WTC11 (cell line): ENCODE results near the gene PRR5L. TPM values are rescaled to one million over a fixed set of nuclear protein-coding genes. Genes with fewer than 3 reads are reported as not detected.

ENCODE experiments used
- ATAC-seq: fragments of 200-7000 bp; cut with Tn5 transposase; 2 replicates; pipeline ENCODE4 v1.10.0; 2021; ENCODE audit warnings: mild to moderate bottlenecking, moderate library complexity
- CTCF ChIA-PET: fragments of 300-600 bp; sonication (Branson Sonifier 250); formaldehyde crosslinking; loops from one replicate; lab custom pipeline; 2021; ENCODE audit warnings: antibody characterized with exemption; lab: Charles Lee
- POLR2A ChIA-PET: fragments of 350-600 bp; sonication (Branson Sonifier 250); formaldehyde crosslinking; loops from one replicate; lab custom pipeline; 2021; ENCODE audit warnings: antibody characterized with exemption; lab: Charles Lee
- DNase-seq: peaks from one replicate; pipeline ENCODE4 v3.0.0; 2021; ENCODE audit warnings: low spot score
- H3K27ac Mint-ChIP-seq: 2 replicates; pipeline ENCODE4 v1.8.0; 2021; ENCODE audit warnings: mixed read lengths
- H3K27me3 Mint-ChIP-seq: 2 replicates; pipeline ENCODE4 v1.8.0; 2021; ENCODE audit warnings: low read depth, mild to moderate bottlenecking, moderate library complexity, mixed read lengths
- H3K36me3 Mint-ChIP-seq: 2 replicates; pipeline ENCODE4 v1.8.0; 2021; ENCODE audit warnings: mixed read lengths
- H3K4me1 Mint-ChIP-seq: 2 replicates; pipeline ENCODE4 v1.8.0; 2022; ENCODE audit warnings: mixed read lengths
- H3K4me3 Mint-ChIP-seq: 2 replicates; pipeline ENCODE4 v1.8.0; 2021; ENCODE audit warnings: mild to moderate bottlenecking, moderate library complexity, mixed read lengths
- H3K9me3 Mint-ChIP-seq: 2 replicates; pipeline ENCODE4 v1.8.0; 2021; ENCODE audit warnings: mixed read lengths
- ARID4B ChIP-seq: sonication (generic); formaldehyde crosslinking; IDR thresholded peaks from 2 replicates; pipeline ENCODE4 v1.8.0; 2023; ENCODE audit warnings: missing genetic modification reagents, mild to moderate bottlenecking, borderline replicate concordance
- ATF1 ChIP-seq: sonication (generic); formaldehyde crosslinking; IDR thresholded peaks from 2 replicates; pipeline ENCODE4 v1.8.1; 2023; ENCODE audit warnings: mild to moderate bottlenecking, moderate library complexity, missing genetic modification reagents
- CBFB ChIP-seq: sonication (generic); formaldehyde crosslinking; IDR thresholded peaks from 2 replicates; pipeline ENCODE4 v1.8.1; 2022; ENCODE audit warnings: mild to moderate bottlenecking, low read depth, missing genetic modification reagents
- ERG ChIP-seq: fragments of 250-450 bp; sonication (Bioruptor Pico); IDR thresholded peaks from 2 replicates; pipeline ENCODE4 v1.8.0; 2021; ENCODE audit warnings: mild to moderate bottlenecking
- ESRRA ChIP-seq: sonication (generic); formaldehyde crosslinking; IDR thresholded peaks from 2 replicates; pipeline ENCODE4 v1.8.1; 2022; ENCODE audit warnings: mild to moderate bottlenecking, missing genetic modification reagents, borderline replicate concordance
- MYBL2 ChIP-seq: sonication (generic); formaldehyde crosslinking; IDR thresholded peaks from 2 replicates; pipeline ENCODE4 v1.8.1; 2023; ENCODE audit warnings: mild to moderate bottlenecking, moderate library complexity, missing genetic modification reagents
- NR3C1 ChIP-seq: sonication (generic); formaldehyde crosslinking; conservative IDR thresholded peaks from 2 replicates; pipeline ENCODE4 v1.8.1; 2023; ENCODE audit warnings: low read depth, mild to moderate bottlenecking, missing genetic modification reagents
- TEAD1 ChIP-seq: sonication (generic); formaldehyde crosslinking; IDR thresholded peaks from 2 replicates; pipeline ENCODE4 v1.8.0; 2022; ENCODE audit warnings: mild to moderate bottlenecking, missing genetic modification reagents
- TP53 ChIP-seq: sonication (generic); formaldehyde crosslinking; IDR thresholded peaks from 2 replicates; pipeline ENCODE4 v1.8.1; 2023; ENCODE audit warnings: mild to moderate bottlenecking, missing genetic modification reagents
- ZBTB21 ChIP-seq: sonication (generic); formaldehyde crosslinking; IDR thresholded peaks from 2 replicates; pipeline ENCODE4 v1.8.1; 2023; ENCODE audit warnings: mild to moderate bottlenecking, missing genetic modification reagents, borderline replicate concordance
- ZMAT4 ChIP-seq: fragments of 250-450 bp; sonication (Bioruptor Pico); IDR thresholded peaks from 2 replicates; pipeline ENCODE4 v1.9.0; 2021; ENCODE audit warnings: mild to moderate bottlenecking
- ZNF121 ChIP-seq: sonication (generic); formaldehyde crosslinking; IDR thresholded peaks from 2 replicates; pipeline ENCODE4 v1.8.0; 2023; ENCODE audit warnings: missing genetic modification reagents
- ZNF281 ChIP-seq: sonication (generic); formaldehyde crosslinking; IDR thresholded peaks from 2 replicates; pipeline ENCODE4 v1.8.0; 2023; ENCODE audit warnings: mild to moderate bottlenecking, missing genetic modification reagents
- ZNF671 ChIP-seq: fragments of 250-450 bp; sonication (Bioruptor Pico); IDR thresholded peaks from 2 replicates; pipeline ENCODE4 v1.8.0; 2021; ENCODE audit warnings: mild to moderate bottlenecking
- total RNA-seq: library from RNA; stranded (reverse); gene quantifications from 3 replicates; pipeline ENCODE4 v1.2.3, GENCODE V29; 2021
- TF ChIP-seq, protein P1 (sequence below): sonication (generic); formaldehyde crosslinking; conservative IDR thresholded peaks from 2 replicates; pipeline ENCODE4 v1.8.1; 2023; ENCODE audit warnings: mild to moderate bottlenecking, low read depth, missing genetic modification reagents, moderate library complexity
- TF ChIP-seq, protein P2 (sequence below): fragments of 250-450 bp; sonication (Bioruptor Pico); IDR thresholded peaks from 2 replicates; pipeline ENCODE4 v1.9.0; 2021; ENCODE audit warnings: mild to moderate bottlenecking
- TF ChIP-seq, protein P3 (sequence below): sonication (generic); formaldehyde crosslinking; IDR thresholded peaks from 2 replicates; pipeline ENCODE4 v1.8.0; 2022; ENCODE audit warnings: mild to moderate bottlenecking, missing genetic modification reagents
- TF ChIP-seq, protein P4 (sequence below): sonication (generic); formaldehyde crosslinking; IDR thresholded peaks from 2 replicates; pipeline ENCODE4 v1.8.1; 2022; ENCODE audit warnings: low read depth, mild to moderate bottlenecking, moderate library complexity, missing genetic modification reagents, borderline replicate concordance

PRR5L gene
- total RNA-seq, 1 experiment from 2014 or later = 3.9 TPM

DNA sequence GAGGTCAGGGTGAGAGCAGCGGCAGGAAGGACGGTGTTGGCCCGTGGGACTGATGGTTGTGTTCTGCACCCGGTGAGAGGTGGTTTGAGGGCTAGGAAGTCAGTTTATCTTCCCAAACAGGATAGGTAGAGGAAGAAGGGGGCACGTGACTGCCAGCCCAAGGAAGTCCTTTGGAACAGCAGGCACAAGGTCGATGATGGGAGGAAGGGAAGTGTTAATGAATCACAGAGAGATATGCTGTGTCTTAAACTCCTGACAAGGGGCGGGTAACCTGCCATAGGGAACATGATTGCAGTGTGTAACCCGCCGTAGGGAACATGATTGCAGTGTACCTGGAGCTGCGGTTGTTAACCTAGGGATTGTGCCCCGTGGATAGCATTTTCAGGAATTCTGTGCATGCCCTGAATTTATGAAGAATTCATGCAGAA lies 49.0 kb downstream of the PRR5L start:
- Mint-ChIP-seq H3K9me3 (no peaks in the 10 kb centered on the region), H3K4me1 (no peaks in the 10 kb centered on the region), H3K27me3 (peaks cover 19% of the 10 kb centered on the region), H3K27ac (no peak overlapping the region), H3K4me3 (no peak overlapping the region), H3K36me3 (no peaks in the 10 kb centered on the region)
- TF ChIP-seq ZBTB21 (CRISPR knock-in tag) = no peak
- TF ChIP-seq ZNF121 = no peak
- no peak for TF ChIP-seq CBFB (CRISPR knock-in tag)
- TF ChIP-seq TP53 (CRISPR knock-in tag) = no peak
- TF ChIP-seq ATF1 (CRISPR knock-in tag) = no peak
- TF ChIP-seq MYBL2 = no peak
- TF ChIP-seq, protein P1, sequence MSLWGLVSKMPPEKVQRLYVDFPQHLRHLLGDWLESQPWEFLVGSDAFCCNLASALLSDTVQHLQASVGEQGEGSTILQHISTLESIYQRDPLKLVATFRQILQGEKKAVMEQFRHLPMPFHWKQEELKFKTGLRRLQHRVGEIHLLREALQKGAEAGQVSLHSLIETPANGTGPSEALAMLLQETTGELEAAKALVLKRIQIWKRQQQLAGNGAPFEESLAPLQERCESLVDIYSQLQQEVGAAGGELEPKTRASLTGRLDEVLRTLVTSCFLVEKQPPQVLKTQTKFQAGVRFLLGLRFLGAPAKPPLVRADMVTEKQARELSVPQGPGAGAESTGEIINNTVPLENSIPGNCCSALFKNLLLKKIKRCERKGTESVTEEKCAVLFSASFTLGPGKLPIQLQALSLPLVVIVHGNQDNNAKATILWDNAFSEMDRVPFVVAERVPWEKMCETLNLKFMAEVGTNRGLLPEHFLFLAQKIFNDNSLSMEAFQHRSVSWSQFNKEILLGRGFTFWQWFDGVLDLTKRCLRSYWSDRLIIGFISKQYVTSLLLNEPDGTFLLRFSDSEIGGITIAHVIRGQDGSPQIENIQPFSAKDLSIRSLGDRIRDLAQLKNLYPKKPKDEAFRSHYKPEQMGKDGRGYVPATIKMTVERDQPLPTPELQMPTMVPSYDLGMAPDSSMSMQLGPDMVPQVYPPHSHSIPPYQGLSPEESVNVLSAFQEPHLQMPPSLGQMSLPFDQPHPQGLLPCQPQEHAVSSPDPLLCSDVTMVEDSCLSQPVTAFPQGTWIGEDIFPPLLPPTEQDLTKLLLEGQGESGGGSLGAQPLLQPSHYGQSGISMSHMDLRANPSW (CRISPR knock-in tag) = no peak
- TF ChIP-seq ZNF281 (CRISPR knock-in tag) = no peak
- TF ChIP-seq NR3C1 (CRISPR knock-in tag) = no peak
- no peak for TF ChIP-seq ZMAT4 (CRISPR knock-in tag)
- TF ChIP-seq ERG = no peak
- no peak for TF ChIP-seq ARID4B
- no peak for DNase-seq
- no peak for ATAC-seq
- ChIA-PET CTCF (no interaction called here), POLR2A (no interaction called here)

DNA sequence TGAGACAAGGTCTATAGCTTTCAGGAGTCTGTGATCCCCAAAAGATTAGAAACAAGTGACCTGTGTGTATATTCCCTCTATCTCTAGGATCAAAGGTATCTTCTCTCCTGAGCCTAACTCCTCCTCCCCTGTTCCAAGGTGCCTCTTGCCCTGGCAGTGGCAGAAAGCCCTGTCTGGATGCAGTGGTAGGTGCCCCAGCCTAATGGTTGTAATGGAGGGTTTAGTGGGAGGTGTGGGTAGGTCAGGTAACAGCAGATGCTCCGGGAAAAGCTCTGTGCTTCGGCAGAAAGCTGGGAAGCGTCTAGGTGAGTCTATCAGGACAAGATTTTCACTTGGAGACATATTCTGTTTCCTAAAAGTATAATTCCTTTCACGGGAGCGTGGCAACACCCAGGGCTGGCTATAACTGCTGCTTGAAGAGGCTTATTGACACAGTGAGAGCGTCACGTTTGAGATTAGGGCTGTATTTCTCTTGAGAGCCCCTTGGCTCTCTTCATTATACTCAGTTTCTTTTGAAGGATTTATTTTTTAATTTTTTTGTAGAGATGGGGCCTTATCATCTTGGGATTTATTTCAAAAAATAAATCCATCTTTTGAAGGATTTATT lies 49.5 kb downstream of the PRR5L start:
- ATAC-seq = no peak
- ChIA-PET POLR2A (no interaction called here), CTCF (no interaction called here)
- DNase-seq = no peak
- Mint-ChIP-seq H3K36me3 (no peaks in the 10 kb centered on the region), H3K27ac (no peak overlapping the region; the same call in 1 of the 2 replicates), H3K4me1 (no peaks in the 10 kb centered on the region), H3K27me3 (peaks cover 19% of the 10 kb centered on the region), H3K9me3 (no peaks in the 10 kb centered on the region), H3K4me3 (no peak overlapping the region)
- no peak for TF ChIP-seq ZNF671 (CRISPR knock-in tag)
- TF ChIP-seq ZMAT4 (CRISPR knock-in tag) = no peak
- TF ChIP-seq, protein P2, sequence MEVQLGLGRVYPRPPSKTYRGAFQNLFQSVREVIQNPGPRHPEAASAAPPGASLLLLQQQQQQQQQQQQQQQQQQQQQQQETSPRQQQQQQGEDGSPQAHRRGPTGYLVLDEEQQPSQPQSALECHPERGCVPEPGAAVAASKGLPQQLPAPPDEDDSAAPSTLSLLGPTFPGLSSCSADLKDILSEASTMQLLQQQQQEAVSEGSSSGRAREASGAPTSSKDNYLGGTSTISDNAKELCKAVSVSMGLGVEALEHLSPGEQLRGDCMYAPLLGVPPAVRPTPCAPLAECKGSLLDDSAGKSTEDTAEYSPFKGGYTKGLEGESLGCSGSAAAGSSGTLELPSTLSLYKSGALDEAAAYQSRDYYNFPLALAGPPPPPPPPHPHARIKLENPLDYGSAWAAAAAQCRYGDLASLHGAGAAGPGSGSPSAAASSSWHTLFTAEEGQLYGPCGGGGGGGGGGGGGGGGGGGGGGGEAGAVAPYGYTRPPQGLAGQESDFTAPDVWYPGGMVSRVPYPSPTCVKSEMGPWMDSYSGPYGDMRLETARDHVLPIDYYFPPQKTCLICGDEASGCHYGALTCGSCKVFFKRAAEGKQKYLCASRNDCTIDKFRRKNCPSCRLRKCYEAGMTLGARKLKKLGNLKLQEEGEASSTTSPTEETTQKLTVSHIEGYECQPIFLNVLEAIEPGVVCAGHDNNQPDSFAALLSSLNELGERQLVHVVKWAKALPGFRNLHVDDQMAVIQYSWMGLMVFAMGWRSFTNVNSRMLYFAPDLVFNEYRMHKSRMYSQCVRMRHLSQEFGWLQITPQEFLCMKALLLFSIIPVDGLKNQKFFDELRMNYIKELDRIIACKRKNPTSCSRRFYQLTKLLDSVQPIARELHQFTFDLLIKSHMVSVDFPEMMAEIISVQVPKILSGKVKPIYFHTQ (CRISPR knock-in tag) = no peak
- TF ChIP-seq, protein P3, sequence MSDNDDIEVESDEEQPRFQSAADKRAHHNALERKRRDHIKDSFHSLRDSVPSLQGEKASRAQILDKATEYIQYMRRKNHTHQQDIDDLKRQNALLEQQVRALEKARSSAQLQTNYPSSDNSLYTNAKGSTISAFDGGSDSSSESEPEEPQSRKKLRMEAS (CRISPR knock-in tag) = no peak
- TF ChIP-seq ESRRA (CRISPR knock-in tag) = no peak
- TF ChIP-seq TEAD1 (CRISPR knock-in tag) = no peak
- TF ChIP-seq, protein P4, sequence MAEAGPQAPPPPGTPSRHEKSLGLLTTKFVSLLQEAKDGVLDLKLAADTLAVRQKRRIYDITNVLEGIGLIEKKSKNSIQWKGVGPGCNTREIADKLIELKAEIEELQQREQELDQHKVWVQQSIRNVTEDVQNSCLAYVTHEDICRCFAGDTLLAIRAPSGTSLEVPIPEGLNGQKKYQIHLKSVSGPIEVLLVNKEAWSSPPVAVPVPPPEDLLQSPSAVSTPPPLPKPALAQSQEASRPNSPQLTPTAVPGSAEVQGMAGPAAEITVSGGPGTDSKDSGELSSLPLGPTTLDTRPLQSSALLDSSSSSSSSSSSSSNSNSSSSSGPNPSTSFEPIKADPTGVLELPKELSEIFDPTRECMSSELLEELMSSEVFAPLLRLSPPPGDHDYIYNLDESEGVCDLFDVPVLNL (CRISPR knock-in tag) = no peak
